Measurements from ENCODE around the gene CNTNAP2.

GRCh38 chr7:147980826-147981813, 1864.5 kb downstream of the CNTNAP2 start:
- TF ChIP-seq CTCF (tag by site-specific recombination; IDR thresholded peaks at IDR 0.05): no peak
- TF ChIP-seq BCL11B (tag by site-specific recombination; IDR thresholded peaks at IDR 0.05; ENCODE audit: low read depth): no peak
- no peak for TF ChIP-seq PRDM10 (tag by site-specific recombination; IDR thresholded peaks at IDR 0.05)
